GM12891 (cell line): ENCODE data around the gene DLX4.

ENCODE experiments used
- PAX5 ChIP-seq: IDR thresholded peaks from 2 replicates; pipeline ENCODE4 v1.6.1; 2011; ENCODE audit warnings: low read length, moderate library complexity, mild to moderate bottlenecking; ENCODE audit not compliant: insufficient read depth, severe bottlenecking
- POLR2A ChIP-seq: IDR thresholded peaks from 2 replicates; pipeline ENCODE4 v1.6.1; 2011; ENCODE audit warnings: low read depth, low read length, control low read depth
- POLR2AphosphoS5 ChIP-seq: IDR thresholded peaks from 2 replicates; pipeline ENCODE4 v1.6.1; 2011; ENCODE audit warnings: low read depth, low read length, control low read depth
- POU2F2 ChIP-seq: IDR thresholded peaks from 2 replicates; pipeline ENCODE4 v1.6.1; 2011; ENCODE audit warnings: low read depth, mild to moderate bottlenecking, control low read depth, low read length, moderate library complexity
- SPI1 ChIP-seq: IDR thresholded peaks from 2 replicates; pipeline ENCODE4 v1.6.1; 2011; ENCODE audit warnings: low read depth, low read length, control low read depth
- TAF1 ChIP-seq: IDR thresholded peaks from 2 replicates; pipeline ENCODE4 v1.6.1; 2011; ENCODE audit warnings: low read depth, low read length, control low read depth

GRCh38 chr17:49972486-49973270 is 3.7 kb downstream of the DLX4 start:
- TF ChIP-seq POU2F2 (no peak), POLR2A (no peak), TAF1 (no peak), POLR2AphosphoS5 (no peak), SPI1 (no peak), PAX5 (no peak)
